GM18505 (cell line): Measurements from ENCODE around the gene CSNK1G1.

Experiments used
- ATAC-seq: cut with Tn5 transposase; IDR thresholded peaks from one replicate; pipeline ENCODE4 v1.9.1; 2021; ENCODE audit not compliant: unreplicated experiment
- POLR2A ChIP-seq: IDR thresholded peaks from 4 replicates; pipeline ENCODE4 v1.6.1; 2011; ENCODE audit warnings: borderline replicate concordance; ENCODE audit not compliant: insufficient read depth, insufficient read length; ENCODE audit errors: extremely low read depth

Gene CSNK1G1

GRCh38 chr15:64251658-64252057, 104.3 kb downstream of the CSNK1G1 start:
- no peak for TF ChIP-seq POLR2A
- ATAC-seq = no peak

- no peak for ATAC-seq
- TF ChIP-seq POLR2A = no peak
Measured at GRCh38 chr15:64251121-64251520, 104.9 kb downstream of the CSNK1G1 start.

- ATAC-seq = no peak
- TF ChIP-seq POLR2A = no peak
Measured at GRCh38 chr15:64249883-64250575, 105.9 kb downstream of the CSNK1G1 start.

- ATAC-seq = no peak
- TF ChIP-seq POLR2A = no peak
Measured at GRCh38 chr15:64249406-64249805, 106.6 kb downstream of the CSNK1G1 start.

- peak; percentile 59 for ATAC-seq
- TF ChIP-seq POLR2A = no peak
Measured at GRCh38 chr15:64247906-64248541, 107.9 kb downstream of the CSNK1G1 start.

- TF ChIP-seq POLR2A = no peak
- ATAC-seq = no peak
Measured at GRCh38 chr15:64247535-64247905, 108.5 kb downstream of the CSNK1G1 start.

GRCh38 chr15:64246364-64247189, 109.4 kb downstream of the CSNK1G1 start:
- no peak for TF ChIP-seq POLR2A
- ATAC-seq = peak; percentile 77

- ATAC-seq = no peak
- TF ChIP-seq POLR2A = no peak
Measured at GRCh38 chr15:64245405-64245804, 110.6 kb downstream of the CSNK1G1 start.

GRCh38 chr15:64237677-64238076, 118.3 kb downstream of the CSNK1G1 start:
- no peak for TF ChIP-seq POLR2A
- no peak for ATAC-seq

- ATAC-seq = no peak
- no peak for TF ChIP-seq POLR2A
Measured at GRCh38 chr15:64236156-64236894, 119.6 kb downstream of the CSNK1G1 start.

GRCh38 chr15:64235552-64235951, 120.4 kb downstream of the CSNK1G1 start:
- no peak for ATAC-seq
- no peak for TF ChIP-seq POLR2A

- TF ChIP-seq POLR2A = no peak
- no peak for ATAC-seq
Measured at GRCh38 chr15:64233299-64233698, 122.7 kb downstream of the CSNK1G1 start.

- TF ChIP-seq POLR2A = no peak
- ATAC-seq = no peak
Measured at GRCh38 chr15:64232400-64232799, 123.6 kb downstream of the CSNK1G1 start.
